ENCODE data around the gene TTC13. TPM values are rescaled to one million over a fixed set of nuclear protein-coding genes. Genes with fewer than 3 reads are reported as not detected.

The TTC13 gene
- total RNA-seq, 6 experiments from 2014 or later, result 10.7 to 14.4 (median 12.4) TPM

GRCh38 chr1:230957580-230957989 lies 21.1 kb downstream of the TTC13 start:
- no peak overlapping the region for H3K27ac Mint-ChIP-seq
- H3K36me3 Mint-ChIP-seq (ENCODE audit: low read depth), result no peaks in the 10 kb centered on the region
- no peak overlapping the region for H3K4me3 Mint-ChIP-seq
- H3K9me3 Mint-ChIP-seq, result no peaks in the 10 kb centered on the region
- TF ChIP-seq, protein P1, sequence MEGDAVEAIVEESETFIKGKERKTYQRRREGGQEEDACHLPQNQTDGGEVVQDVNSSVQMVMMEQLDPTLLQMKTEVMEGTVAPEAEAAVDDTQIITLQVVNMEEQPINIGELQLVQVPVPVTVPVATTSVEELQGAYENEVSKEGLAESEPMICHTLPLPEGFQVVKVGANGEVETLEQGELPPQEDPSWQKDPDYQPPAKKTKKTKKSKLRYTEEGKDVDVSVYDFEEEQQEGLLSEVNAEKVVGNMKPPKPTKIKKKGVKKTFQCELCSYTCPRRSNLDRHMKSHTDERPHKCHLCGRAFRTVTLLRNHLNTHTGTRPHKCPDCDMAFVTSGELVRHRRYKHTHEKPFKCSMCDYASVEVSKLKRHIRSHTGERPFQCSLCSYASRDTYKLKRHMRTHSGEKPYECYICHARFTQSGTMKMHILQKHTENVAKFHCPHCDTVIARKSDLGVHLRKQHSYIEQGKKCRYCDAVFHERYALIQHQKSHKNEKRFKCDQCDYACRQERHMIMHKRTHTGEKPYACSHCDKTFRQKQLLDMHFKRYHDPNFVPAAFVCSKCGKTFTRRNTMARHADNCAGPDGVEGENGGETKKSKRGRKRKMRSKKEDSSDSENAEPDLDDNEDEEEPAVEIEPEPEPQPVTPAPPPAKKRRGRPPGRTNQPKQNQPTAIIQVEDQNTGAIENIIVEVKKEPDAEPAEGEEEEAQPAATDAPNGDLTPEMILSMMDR (IDR thresholded peaks at IDR 0.05), result no peak
- no peaks in the 10 kb centered on the region for H3K27me3 Mint-ChIP-seq (ENCODE audit: insufficient read depth)
- no peak for DNase-seq
- H3K4me1 Mint-ChIP-seq (ENCODE audit: low read depth), result peaks cover 6% of the 10 kb centered on the region; the same call in 1 of the 2 replicates

DNA sequence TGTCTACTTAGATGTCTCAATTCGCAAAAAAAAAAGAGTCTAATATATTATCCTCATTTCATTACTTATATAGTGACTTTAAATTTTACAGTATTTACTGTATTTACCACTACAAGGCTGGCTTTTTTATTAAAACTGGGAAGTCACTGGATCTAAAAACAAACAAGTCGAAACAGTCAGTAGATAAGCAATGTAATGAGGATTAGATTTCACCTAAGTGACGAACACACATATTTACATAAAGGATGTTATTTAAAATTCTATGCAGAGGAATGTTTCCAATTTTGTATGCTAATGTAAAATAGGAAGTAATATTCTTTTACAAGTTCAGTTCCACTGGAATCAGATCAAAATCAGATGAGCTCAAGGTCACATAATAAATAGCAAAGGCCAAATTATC lies 28.3 kb downstream of the TTC13 start:
- TF ChIP-seq, protein P1 (IDR thresholded peaks at IDR 0.05), result no peak
- Mint-ChIP-seq H3K27ac (no peak overlapping the region), H3K9me3 (no peaks in the 10 kb centered on the region), H3K4me1 (ENCODE audit: low read depth) (no peaks in the 10 kb centered on the region), H3K27me3 (ENCODE audit: insufficient read depth) (no peaks in the 10 kb centered on the region), H3K4me3 (no peak overlapping the region), H3K36me3 (ENCODE audit: low read depth) (peaks cover 1% of the 10 kb centered on the region; the same call in 1 of the 2 replicates)
- DNase-seq, result no peak

- Mint-ChIP-seq H3K27ac (no peak overlapping the region), H3K4me1 (ENCODE audit: low read depth) (no peaks in the 10 kb centered on the region), H3K27me3 (ENCODE audit: insufficient read depth) (no peaks in the 10 kb centered on the region; the same call in 1 of the 2 replicates), H3K36me3 (ENCODE audit: low read depth) (peaks cover 5% of the 10 kb centered on the region; the same call in 1 of the 2 replicates), H3K9me3 (no peaks in the 10 kb centered on the region), H3K4me3 (no peak overlapping the region)
- TF ChIP-seq, protein P1 (IDR thresholded peaks at IDR 0.05), result no peak
- DNase-seq, result no peak
These were observed 29.8 kb downstream of the TTC13 start for GRCh38 chr1:230948903-230949302.

DNA sequence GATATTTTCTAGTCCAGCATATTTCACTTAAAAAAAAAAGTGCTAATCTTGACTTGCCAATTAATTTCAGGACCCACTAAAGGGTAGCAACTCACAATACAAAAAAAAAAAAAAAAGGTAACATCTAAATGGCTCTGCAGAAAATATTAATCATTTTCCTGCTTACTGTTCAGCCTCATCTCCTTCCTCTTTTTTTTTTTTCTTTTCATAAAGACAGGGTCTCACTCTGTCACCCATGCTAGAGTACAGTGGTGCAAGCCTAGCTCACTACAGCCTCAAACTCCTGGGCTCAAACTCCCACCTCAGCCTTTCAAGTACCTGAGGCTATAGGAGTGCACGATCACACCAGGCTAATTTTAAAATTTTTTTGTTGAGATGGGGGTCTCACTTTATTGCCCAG lies 30.4 kb downstream of the TTC13 start:
- no peak overlapping the region for H3K4me3 Mint-ChIP-seq
- TF ChIP-seq, protein P1 (IDR thresholded peaks at IDR 0.05), result no peak
- no peaks in the 10 kb centered on the region; the same call in 1 of the 2 replicates for H3K27me3 Mint-ChIP-seq (ENCODE audit: insufficient read depth)
- H3K27ac Mint-ChIP-seq, result no peak overlapping the region
- peaks cover 5% of the 10 kb centered on the region; the same call in 1 of the 2 replicates for H3K36me3 Mint-ChIP-seq (ENCODE audit: low read depth)
- no peaks in the 10 kb centered on the region for H3K4me1 Mint-ChIP-seq (ENCODE audit: low read depth)
- no peaks in the 10 kb centered on the region for H3K9me3 Mint-ChIP-seq
- DNase-seq, result no peak

DNA sequence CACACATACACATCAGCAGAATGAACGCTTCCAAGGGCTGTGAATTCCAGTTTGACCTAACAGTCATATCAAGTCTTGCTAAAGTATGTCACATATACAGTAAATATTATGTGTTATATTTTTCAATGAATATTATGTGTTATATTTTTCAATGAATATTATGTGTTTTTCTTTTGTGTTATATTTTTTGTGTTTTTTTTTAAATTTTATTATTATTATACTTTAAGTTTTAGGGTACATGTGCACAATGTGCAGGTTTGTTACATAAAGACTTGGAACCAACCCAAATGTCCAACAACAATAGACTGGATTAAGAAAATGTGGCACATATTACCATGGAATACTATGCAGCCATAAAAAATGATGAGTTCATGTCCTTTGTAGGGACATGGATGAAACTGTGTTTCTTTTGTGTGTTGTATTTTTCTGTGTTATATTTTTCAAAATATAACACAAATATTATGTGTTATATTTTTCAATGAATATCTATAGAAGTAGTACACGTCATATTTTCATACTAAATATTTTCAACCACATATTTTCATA lies 35.5 kb downstream of the TTC13 start:
- H3K27ac Mint-ChIP-seq, result no peak overlapping the region
- no peak for DNase-seq
- peaks cover 5% of the 10 kb centered on the region; the same call in 1 of the 2 replicates for H3K36me3 Mint-ChIP-seq (ENCODE audit: low read depth)
- no peaks in the 10 kb centered on the region; the same call in 1 of the 2 replicates for H3K27me3 Mint-ChIP-seq (ENCODE audit: insufficient read depth)
- peaks cover 22% of the 10 kb centered on the region for H3K4me1 Mint-ChIP-seq (ENCODE audit: low read depth)
- TF ChIP-seq, protein P1 (IDR thresholded peaks at IDR 0.05), result no peak
- H3K9me3 Mint-ChIP-seq, result no peaks in the 10 kb centered on the region
- no peak overlapping the region for H3K4me3 Mint-ChIP-seq
